Sigmoid colon (tissue), 4 donors: ENCODE data around the gene TBXA2R.

Experiments
- EP300 ChIP-seq, 4 donors: sonication (generic); formaldehyde crosslinking; IDR thresholded peaks; one replicate each; pipeline ENCODE4 v1.6.1; 2017; ENCODE audit warnings: antibody characterized with exemption in 4 of 4
- POLR2A ChIP-seq, 2 donors: fragments of 450-650 bp; IDR thresholded peaks; one replicate each; pipeline ENCODE4 v1.6.1; 2016; ENCODE audit warnings: antibody characterized with exemption in 2 of 2, mild to moderate bottlenecking in 2 of 2, moderate library complexity in 2 of 2
- POLR2AphosphoS5 ChIP-seq, 4 donors: sonication (generic); formaldehyde crosslinking; IDR thresholded peaks; one replicate each; pipeline ENCODE4 v1.6.1; 2017; ENCODE audit warnings: antibody characterized with exemption in 4 of 4

- TF ChIP-seq POLR2AphosphoS5 (IDR thresholded peaks at IDR 0.05) (peak in 2 of 4 donors; percentile 47 to 52), POLR2A (IDR thresholded peaks at IDR 0.05) (peak in 1 of 2 donors; percentile 15), EP300 (IDR thresholded peaks at IDR 0.05) (no peak)
Measured at GRCh38 chr19:3606690-3607289, at the start of gene TBXA2R.
